Esophagus squamous epithelium (tissue), 4 donors: Measurements from ENCODE around the gene ZMIZ1.

Experiments used
- CTCF ChIP-seq, 6 experiments: fragments of 450-650 bp in 4 of 6; fragments of 200-600 bp in 2 of 6; sonication (generic) in 2 of 6; IDR thresholded peaks; one replicate each; pipeline ENCODE4 v1.5.1; 2016 to 2019; ENCODE audit warnings: antibody characterized with exemption in 6 of 6, mild to moderate bottlenecking in 4 of 6, moderate library complexity in 4 of 6
- POLR2A ChIP-seq, 4 donors: fragments of 450-650 bp; IDR thresholded peaks; one replicate each; pipeline ENCODE4 v1.6.1; 2017; ENCODE audit warnings: antibody characterized with exemption in 4 of 4, mild to moderate bottlenecking in 4 of 4, moderate library complexity in 3 of 4

- TF ChIP-seq CTCF (IDR thresholded peaks at IDR 0.05), result no peak
- TF ChIP-seq POLR2A (IDR thresholded peaks at IDR 0.05), result no peak
These were observed 176.9 kb downstream of the ZMIZ1 start for GRCh38 chr10:79245539-79246208.
